Vagina (tissue), 2 donors: ENCODE results near the gene MAMLD1.

Source experiments
- POLR2A ChIP-seq, 2 donors: fragments of 450-650 bp; IDR thresholded peaks; one replicate each; pipeline ENCODE4 v1.6.1; 2017; ENCODE audit warnings: antibody characterized with exemption in 2 of 2, mild to moderate bottlenecking in 2 of 2, moderate library complexity in 2 of 2
- POLR2AphosphoS5 ChIP-seq, 2 donors: sonication (generic); formaldehyde crosslinking; IDR thresholded peaks; one replicate each; pipeline ENCODE4 v1.9.0; 2017; ENCODE audit warnings: antibody characterized with exemption in 2 of 2, mild to moderate bottlenecking in 2 of 2, low read depth in 1 of 2; ENCODE audit not compliant: insufficient read depth in 1 of 2
- TF ChIP-seq, protein P1 (sequence below), 3 experiments: fragments of 450-650 bp in 2 of 3; fragments of 200-600 bp in 1 of 3; sonication (generic) in 1 of 3; IDR thresholded peaks; one replicate each; pipeline ENCODE4 v1.5.1; 2017 to 2019; ENCODE audit warnings: antibody characterized with exemption in 3 of 3, mild to moderate bottlenecking in 2 of 3, moderate library complexity in 2 of 3

DNA sequence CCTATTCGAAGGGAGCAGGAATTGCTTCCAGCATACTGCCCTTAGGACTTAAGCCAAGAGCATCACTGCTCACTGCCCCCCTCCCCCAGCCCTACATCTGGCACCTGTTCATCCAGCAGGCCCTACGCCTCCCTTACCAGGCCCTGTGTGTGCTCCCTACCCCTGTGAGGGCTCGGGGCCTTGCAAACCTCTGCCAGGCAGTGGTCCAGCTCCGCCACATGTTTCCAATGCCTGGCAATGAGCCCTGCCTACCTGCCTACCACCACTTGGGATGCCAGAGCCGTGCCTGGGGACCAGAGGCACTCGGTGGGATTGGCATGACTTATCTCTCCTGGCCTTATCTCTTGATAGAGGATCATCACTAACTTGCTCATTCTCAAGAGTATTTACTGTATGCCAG lies 177.8 kb downstream of the MAMLD1 start:
- TF ChIP-seq, protein P1, sequence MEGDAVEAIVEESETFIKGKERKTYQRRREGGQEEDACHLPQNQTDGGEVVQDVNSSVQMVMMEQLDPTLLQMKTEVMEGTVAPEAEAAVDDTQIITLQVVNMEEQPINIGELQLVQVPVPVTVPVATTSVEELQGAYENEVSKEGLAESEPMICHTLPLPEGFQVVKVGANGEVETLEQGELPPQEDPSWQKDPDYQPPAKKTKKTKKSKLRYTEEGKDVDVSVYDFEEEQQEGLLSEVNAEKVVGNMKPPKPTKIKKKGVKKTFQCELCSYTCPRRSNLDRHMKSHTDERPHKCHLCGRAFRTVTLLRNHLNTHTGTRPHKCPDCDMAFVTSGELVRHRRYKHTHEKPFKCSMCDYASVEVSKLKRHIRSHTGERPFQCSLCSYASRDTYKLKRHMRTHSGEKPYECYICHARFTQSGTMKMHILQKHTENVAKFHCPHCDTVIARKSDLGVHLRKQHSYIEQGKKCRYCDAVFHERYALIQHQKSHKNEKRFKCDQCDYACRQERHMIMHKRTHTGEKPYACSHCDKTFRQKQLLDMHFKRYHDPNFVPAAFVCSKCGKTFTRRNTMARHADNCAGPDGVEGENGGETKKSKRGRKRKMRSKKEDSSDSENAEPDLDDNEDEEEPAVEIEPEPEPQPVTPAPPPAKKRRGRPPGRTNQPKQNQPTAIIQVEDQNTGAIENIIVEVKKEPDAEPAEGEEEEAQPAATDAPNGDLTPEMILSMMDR (IDR thresholded peaks at IDR 0.05) = no peak
- no peak for TF ChIP-seq POLR2A (IDR thresholded peaks at IDR 0.05)
- no peak for TF ChIP-seq POLR2AphosphoS5 (IDR thresholded peaks at IDR 0.05; ENCODE audit: insufficient read depth in 1 of 2, low read depth in 1 of 2)
